ENCODE results near the gene KRTAP10-1.

Gene KRTAP10-1

GRCh38 chr21:44532712-44533111 is 7.3 kb downstream of the KRTAP10-1 start:
- no peak overlapping the region for H3K27ac ChIP-seq
- no peak for TF ChIP-seq CTCF (conservative IDR thresholded peaks at IDR 0.05)
- TF ChIP-seq ZFX (IDR thresholded peaks at IDR 0.05), result no peak

- H3K27ac ChIP-seq, result no peak overlapping the region
- no peak for TF ChIP-seq CTCF (conservative IDR thresholded peaks at IDR 0.05)
- no peak for TF ChIP-seq ZFX (IDR thresholded peaks at IDR 0.05)
These were observed 8.1 kb downstream of the KRTAP10-1 start for GRCh38 chr21:44531606-44532564.

GRCh38 chr21:44530903-44531605 is 8.9 kb downstream of the KRTAP10-1 start:
- no peak overlapping the region for H3K27ac ChIP-seq
- TF ChIP-seq CTCF (conservative IDR thresholded peaks at IDR 0.05) (no peak), ZFX (IDR thresholded peaks at IDR 0.05) (no peak)

- no peak overlapping the region for H3K27ac ChIP-seq
- TF ChIP-seq CTCF (conservative IDR thresholded peaks at IDR 0.05) (no peak), ZFX (IDR thresholded peaks at IDR 0.05) (no peak)
These were observed 9.6 kb downstream of the KRTAP10-1 start for GRCh38 chr21:44530221-44530902.

- no peak overlapping the region for H3K27ac ChIP-seq
- TF ChIP-seq ZFX (IDR thresholded peaks at IDR 0.05) (no peak), CTCF (conservative IDR thresholded peaks at IDR 0.05) (no peak)
These were observed 10.4 kb downstream of the KRTAP10-1 start for GRCh38 chr21:44529503-44530125.

GRCh38 chr21:44529011-44529421 is 11.0 kb downstream of the KRTAP10-1 start:
- TF ChIP-seq ZFX (IDR thresholded peaks at IDR 0.05), result no peak
- no peak overlapping the region for H3K27ac ChIP-seq

- TF ChIP-seq CTCF (conservative IDR thresholded peaks at IDR 0.05) (no peak), ZFX (IDR thresholded peaks at IDR 0.05) (no peak)
- H3K27ac ChIP-seq, result no peak overlapping the region
These were observed 11.4 kb downstream of the KRTAP10-1 start for GRCh38 chr21:44528634-44528995.
